SW480 (cell line): ENCODE data around the gene ID1.
"Not testable (repeated sequence)": the region's sequence is repeated elsewhere in the genome, so short reads cannot be mapped to it uniquely, and the experiment has no call there.

Experiments used
- DNase-seq: peaks from one replicate; pipeline ENCODE4 v3.0.0-alpha.2; 2016; ENCODE audit warnings: low spot score

Gene ID1

GRCh38 chr20:31573555-31574321, 31.4 kb upstream of the ID1 start:
- DNase-seq = no peak

- DNase-seq = not testable (repeated sequence)
Observed at GRCh38 chr20:31574986-31575385, 30.1 kb upstream of the ID1 start.

- DNase-seq = no peak
Observed at GRCh38 chr20:31576751-31577150, 28.3 kb upstream of the ID1 start.

DNA sequence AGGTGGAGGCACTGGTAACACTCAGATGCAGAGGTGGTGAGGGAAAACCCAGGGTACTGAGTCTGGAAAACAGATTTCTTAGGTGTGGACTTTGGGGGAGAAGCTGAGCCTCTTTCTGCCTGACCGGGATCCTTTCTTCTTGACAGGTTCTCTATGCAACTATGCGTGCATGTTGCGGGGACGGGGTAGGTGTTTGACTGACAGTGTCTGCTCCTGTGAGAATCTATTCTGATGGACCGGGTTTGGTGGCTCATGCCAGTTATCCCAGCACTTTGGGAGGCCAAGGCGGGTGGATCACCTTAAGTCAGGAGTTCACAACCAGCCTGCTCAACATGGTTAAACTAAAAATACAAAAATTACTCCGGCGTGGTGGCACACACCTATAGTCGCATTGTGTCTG, 27.9 kb upstream of the ID1 start:
- no peak for DNase-seq

- DNase-seq = no peak
Observed at GRCh38 chr20:31578448-31579138, 26.5 kb upstream of the ID1 start.

DNA sequence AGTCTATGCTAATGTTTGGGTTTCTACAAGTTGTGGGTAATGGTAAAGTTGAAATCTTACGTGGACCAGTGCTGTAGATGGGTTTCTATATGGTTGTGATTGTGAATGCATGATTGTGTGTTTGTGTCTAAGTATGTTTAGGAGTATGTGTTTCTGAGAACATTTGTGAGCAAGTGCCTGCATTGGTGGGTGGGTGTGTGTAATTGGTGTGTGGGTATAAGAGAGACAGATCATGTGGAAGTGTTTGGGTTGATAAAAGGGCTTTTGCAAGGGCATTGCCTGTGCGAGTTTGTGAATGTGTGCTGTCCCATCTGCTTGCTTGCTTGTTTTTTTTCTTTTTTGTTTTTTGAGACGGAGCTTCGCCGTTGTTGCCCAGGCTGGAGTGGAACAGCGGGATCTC, 25.8 kb upstream of the ID1 start:
- DNase-seq = no peak

- DNase-seq = not testable (repeated sequence)
Observed at GRCh38 chr20:31579941-31580651, 25.0 kb upstream of the ID1 start.

GRCh38 chr20:31580706-31581105, 24.4 kb upstream of the ID1 start:
- DNase-seq = no peak

DNA sequence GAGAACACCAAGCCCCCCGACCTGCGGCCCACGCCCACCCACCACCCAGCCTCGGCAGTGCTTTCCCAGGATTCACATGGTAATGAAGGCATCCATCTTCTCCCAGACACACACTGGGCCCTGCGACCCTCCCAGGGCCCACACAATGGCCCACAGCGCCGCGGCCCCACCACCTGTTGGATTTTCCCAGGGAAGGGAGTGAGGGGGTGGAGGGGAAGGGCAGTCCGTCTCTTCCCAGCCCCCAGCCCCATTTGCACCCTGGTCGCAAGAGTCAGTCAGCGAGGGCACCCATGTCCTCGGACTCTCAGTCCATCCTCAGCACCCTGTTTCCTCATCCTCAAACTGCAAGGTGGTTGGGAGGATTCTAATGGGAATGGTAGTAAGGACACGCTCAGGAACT, 23.7 kb upstream of the ID1 start:
- no peak for DNase-seq

GRCh38 chr20:31587545-31588389, 17.3 kb upstream of the ID1 start:
- no peak for DNase-seq

- no peak for DNase-seq
Observed at GRCh38 chr20:31590717-31591225, 14.3 kb upstream of the ID1 start.

GRCh38 chr20:31593221-31594001, 11.7 kb upstream of the ID1 start:
- peak; percentile 99 for DNase-seq

GRCh38 chr20:31594002-31594557, 11.0 kb upstream of the ID1 start:
- DNase-seq = no peak

DNA sequence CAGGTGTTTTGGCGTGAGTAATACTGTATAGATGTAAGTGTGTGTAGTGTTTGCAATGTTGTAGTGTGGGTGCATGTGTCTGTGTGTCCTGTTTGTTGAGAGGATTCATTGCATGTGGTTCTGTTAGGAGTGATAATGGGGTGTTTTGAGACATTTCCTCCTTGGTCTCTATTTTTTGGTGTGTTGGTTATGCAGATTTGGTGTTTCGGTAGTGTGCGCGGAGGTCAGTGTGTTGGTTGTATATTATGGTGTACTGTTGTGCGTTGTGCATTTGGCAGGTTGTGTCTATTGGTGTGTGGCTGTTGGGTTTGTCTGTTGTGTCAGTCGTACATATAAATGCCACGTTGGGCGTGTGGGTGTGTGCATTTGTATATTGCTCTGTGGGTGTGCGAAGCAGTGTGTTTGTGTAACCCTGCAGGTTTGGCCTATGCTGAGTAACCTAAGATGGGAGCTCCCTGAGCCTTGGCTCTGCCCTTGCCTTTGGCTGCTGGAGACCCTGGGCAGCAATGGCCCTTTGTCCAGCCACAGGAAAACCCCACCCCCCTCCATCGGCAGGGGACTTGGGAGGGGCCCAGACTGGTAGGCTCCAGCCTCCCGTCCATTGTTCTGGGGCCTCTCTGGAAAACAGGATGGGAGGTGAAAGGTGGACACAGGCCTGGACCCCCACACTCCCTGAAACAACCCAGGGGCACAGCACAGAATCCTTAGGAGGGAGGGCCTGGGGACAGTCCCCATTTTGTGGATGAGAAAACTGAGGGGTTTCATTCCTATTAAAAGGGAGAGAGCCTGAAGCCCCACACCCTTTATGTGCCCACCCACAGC, 10.3 kb upstream of the ID1 start:
- no peak for DNase-seq

- DNase-seq = no peak
Observed at GRCh38 chr20:31595380-31595653, 9.8 kb upstream of the ID1 start.

GRCh38 chr20:31595654-31596411, 9.3 kb upstream of the ID1 start:
- no peak for DNase-seq

GRCh38 chr20:31596412-31596715, 8.7 kb upstream of the ID1 start:
- not testable (repeated sequence) for DNase-seq

DNA sequence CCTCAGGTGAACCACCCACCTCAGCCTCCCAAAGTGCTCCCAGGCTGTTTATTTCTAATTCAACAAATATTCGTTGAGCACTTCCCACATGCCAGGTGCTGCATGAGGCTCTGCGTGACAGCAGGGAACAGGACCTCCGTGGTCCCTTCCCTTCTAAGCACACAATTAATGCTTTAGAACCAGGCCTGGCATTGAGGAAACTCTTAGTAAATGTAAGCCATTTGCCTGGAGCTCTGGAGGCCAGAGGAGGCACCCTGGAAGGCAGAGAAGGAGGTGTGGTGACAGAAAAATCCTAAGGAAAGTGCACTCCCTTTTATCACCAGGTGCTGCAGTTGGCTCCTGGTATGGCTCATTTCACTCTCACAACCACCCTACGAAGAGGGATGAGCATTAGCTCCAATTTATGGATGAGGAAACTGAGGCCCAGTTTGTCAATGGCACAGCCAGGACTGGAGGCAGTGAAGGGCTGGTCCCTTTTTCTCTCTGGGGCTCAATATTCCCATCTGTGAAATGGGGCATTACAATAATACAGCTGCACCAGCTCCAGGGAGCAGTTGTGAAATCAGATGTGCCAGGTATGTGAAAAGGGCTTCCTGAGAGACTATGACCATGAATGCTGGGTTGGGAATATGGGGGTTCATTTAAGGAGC, 8.1 kb upstream of the ID1 start:
- DNase-seq = no peak

DNA sequence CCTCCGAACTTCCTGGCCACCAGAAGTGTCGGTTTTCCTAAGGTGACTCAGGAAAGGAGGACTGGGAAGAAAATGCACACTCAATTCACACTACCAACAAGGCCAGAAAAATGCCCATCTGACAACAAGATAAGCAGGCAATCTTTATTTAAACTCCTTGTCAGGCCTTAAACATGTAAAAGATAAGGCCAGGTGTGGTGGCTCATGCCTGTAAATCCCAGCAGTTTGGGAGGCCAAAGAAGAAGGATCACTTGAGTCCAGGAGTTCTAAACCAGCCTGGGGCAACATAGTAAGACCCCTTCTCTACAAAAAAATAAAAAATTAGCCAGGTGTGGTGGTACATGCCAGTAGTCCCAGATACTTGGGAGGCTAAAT, 7.6 kb upstream of the ID1 start:
- DNase-seq = no peak
